Spleen (tissue), 7 donors: Measurements from ENCODE around the gene MED27.

Source experiments
- CTCF ChIP-seq, 11 experiments: fragments of 200-600 bp in 7 of 11; fragments of 450-650 bp in 4 of 11; sonication (generic) in 4 of 11; IDR thresholded peaks in 8 of 11; conservative IDR thresholded peaks in 3 of 11; 1 replicate in 7 of 11; 2 replicates in 4 of 11; pipeline versions ENCODE4 v1.4.0 to v1.8.0; 2016 to 2021; ENCODE audit warnings: antibody characterized with exemption in 11 of 11, inconsistent platforms in 4 of 11, mild to moderate bottlenecking in 1 of 11
- POLR2A ChIP-seq, 3 donors: fragments of 450-650 bp; IDR thresholded peaks; one replicate each; pipeline ENCODE4 v1.5.1; 2017; ENCODE audit warnings: antibody characterized with exemption in 3 of 3, mild to moderate bottlenecking in 1 of 3
- donor health status: DM: no; HTN: no; CAD: no; lungs with moderate emphysema.
- donor health status: DM: no; HTN: no; CAD: no.
- donor health status: DM: no; HTN: no; CAD: no.

DNA sequence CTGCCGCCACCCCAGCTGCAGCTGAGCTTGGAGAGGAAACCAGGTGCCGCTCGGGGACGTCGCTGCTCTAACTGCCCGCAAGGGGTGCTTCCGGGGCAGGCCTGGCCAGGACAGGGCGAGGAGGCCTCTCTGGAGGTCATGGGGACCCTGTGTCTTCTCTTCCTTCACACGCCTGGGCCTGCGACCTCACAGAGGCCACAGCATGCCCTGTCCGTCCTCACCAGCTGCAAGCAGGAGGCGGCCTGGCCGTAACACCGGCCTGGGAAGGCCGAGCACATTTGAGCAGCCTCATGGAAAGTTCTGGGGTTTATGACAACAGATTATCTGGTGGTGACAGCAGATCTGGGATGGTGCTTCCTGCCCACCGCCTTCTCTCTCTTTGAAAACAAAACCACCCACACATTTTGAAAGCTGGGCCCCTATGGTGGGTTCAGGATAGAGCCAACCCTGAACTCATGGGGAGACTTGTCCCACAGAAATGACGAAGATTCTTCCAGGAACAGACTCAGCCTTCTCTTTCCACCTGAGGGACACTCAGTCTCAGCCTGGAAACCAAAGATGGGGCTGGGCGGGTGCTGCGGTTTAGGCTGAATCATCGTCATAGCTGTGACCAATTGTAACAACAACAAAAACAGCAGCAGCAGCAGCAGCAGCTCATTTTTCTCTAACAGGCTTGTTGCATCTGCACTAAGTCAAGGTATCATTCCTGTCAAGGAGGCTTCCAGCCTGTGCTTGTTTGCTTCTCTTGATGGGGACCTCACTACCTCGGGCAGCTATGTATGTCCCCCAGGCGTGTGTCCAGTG is 240.2 kb downstream of the MED27 start:
- no peak for TF ChIP-seq CTCF (IDR thresholded peaks at IDR 0.05 in 8 of 11, conservative IDR thresholded peaks at IDR 0.05 in 3 of 11)
- TF ChIP-seq POLR2A (IDR thresholded peaks at IDR 0.05) = no peak
